Measurements from ENCODE around the gene TNIK.

GRCh38 chr3:171427771-171428320 is 32.4 kb downstream of the TNIK start:
- TF ChIP-seq CTCF (IDR thresholded peaks at IDR 0.05) = no peak
- TF ChIP-seq POLR2A (IDR thresholded peaks at IDR 0.05) = no peak
- TF ChIP-seq POLR2AphosphoS5 (IDR thresholded peaks at IDR 0.05) = no peak

Data from prostate gland (tissue), 2 donors.